ENCODE results near the gene DOK7. TPM values are rescaled to one million over a fixed set of nuclear protein-coding genes. Genes with fewer than 3 reads are reported as not detected.

The DOK7 gene
- total RNA-seq, 1 experiment from 2014 or later: not detected

DNA sequence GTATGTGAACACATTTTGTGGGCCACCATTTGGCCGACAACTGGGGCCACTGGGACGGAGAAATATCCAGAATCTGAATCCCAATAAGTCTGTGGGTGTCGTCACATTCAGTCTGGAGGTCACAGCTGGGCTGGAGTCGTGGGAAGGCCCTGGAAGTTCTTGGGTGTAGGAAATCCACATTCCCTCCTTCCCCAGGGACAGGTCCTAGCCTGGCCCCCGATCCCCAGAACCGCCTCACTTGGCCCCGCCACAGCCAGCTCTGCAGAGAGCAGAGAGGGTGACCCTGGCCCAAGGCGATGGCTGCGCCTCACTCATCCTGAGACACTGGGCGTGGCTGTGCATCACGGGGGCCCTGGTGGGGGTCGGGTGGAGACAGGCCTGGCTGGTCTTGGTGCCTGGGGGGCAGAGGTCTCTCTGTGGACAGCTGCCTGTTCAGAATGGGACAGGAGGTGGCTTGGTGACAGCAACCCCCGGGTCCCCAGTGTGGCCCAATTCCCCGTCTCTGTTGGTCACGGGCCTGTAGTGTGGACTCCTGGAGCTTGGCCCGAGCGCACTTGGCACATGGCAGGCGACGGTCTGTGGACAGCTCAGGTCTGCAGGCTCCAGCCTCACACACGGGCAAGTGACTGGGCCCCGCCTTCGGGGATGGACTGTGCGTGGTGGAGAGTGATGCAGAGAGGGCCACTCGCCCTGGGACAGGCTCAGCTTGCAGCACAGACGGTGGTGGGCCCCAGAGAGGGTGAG lies 16.4 kb downstream of the DOK7 start:
- Histone ChIP-seq H3K9me3 (ENCODE audit: low read depth, low read length, poor library complexity, severe bottlenecking) (no peaks in the 10 kb centered on the region), H3K4me1 (ENCODE audit: insufficient read depth, low read length, poor library complexity, severe bottlenecking) (no peaks in the 10 kb centered on the region), H3K4me3 (ENCODE audit: low read depth, low read length, poor library complexity, severe bottlenecking) (no peak overlapping the region), H3K36me3 (ENCODE audit: insufficient read depth, low read length, poor library complexity, severe bottlenecking) (no peaks in the 10 kb centered on the region), H3K27ac (ENCODE audit: low read depth, low read length, poor library complexity, severe bottlenecking) (no peak overlapping the region), H3K27me3 (replicated peaks; ENCODE audit: insufficient read depth, low read depth, low read length, poor library complexity) (peaks cover 16% of the 10 kb centered on the region)
- no peak for TF ChIP-seq CTCF (conservative IDR thresholded peaks at IDR 0.05; ENCODE audit: low read depth, low read length)
- no peak for TF ChIP-seq EZH2 (IDR thresholded peaks at IDR 0.05; ENCODE audit: borderline replicate concordance, low read depth, low read length, poor library complexity, severe bottlenecking)
- CTCF ChIA-PET: interaction anchor here (1.2 kb wide), 1 partner anchor 136 kb away, joined by 3 read pairs; no protein-coding TSS in a partner anchor
- intact Hi-C loops (cut with micrococcal nuclease; ENCODE audit: unreplicated experiment): loop anchor here (1.0 to 5.0 kb wide), 2 partner anchors 133 to 372 kb away; no protein-coding TSS in a partner anchor
- BruUV-seq (replicated peaks): no TSS peak
- DNase-seq (ENCODE audit: low spot score): no peak
- POLR2A ChIA-PET (ENCODE audit: low non-redundant PET): no interaction called here

- Histone ChIP-seq H3K27me3 (replicated peaks; ENCODE audit: insufficient read depth, low read depth, low read length, poor library complexity) (peaks cover 27% of the 10 kb centered on the region), H3K36me3 (ENCODE audit: insufficient read depth, low read length, poor library complexity, severe bottlenecking) (no peaks in the 10 kb centered on the region), H3K9me3 (ENCODE audit: low read depth, low read length, poor library complexity, severe bottlenecking) (no peaks in the 10 kb centered on the region), H3K4me1 (ENCODE audit: insufficient read depth, low read length, poor library complexity, severe bottlenecking) (no peaks in the 10 kb centered on the region), H3K27ac (ENCODE audit: low read depth, low read length, poor library complexity, severe bottlenecking) (no peak overlapping the region), H3K4me3 (ENCODE audit: low read depth, low read length, poor library complexity, severe bottlenecking) (no peak overlapping the region)
- DNase-seq (ENCODE audit: low spot score): peak; percentile 77
- ChIA-PET CTCF (interaction anchor here (0.8 to 2.2 kb wide), 10 partner anchors 34 to 462 kb away, joined by 3 to 10 read pairs (median 4); no protein-coding TSS in a partner anchor), POLR2A (ENCODE audit: low non-redundant PET) (no interaction called here)
- intact Hi-C loops (cut with micrococcal nuclease; ENCODE audit: unreplicated experiment): loop anchor here (1.0 to 5.0 kb wide), 2 partner anchors 134 to 373 kb away; no protein-coding TSS in a partner anchor
- no TSS peak for BruUV-seq (replicated peaks)
- TF ChIP-seq CTCF (conservative IDR thresholded peaks at IDR 0.05; ENCODE audit: low read depth, low read length) (peak; percentile 97), EZH2 (IDR thresholded peaks at IDR 0.05; ENCODE audit: borderline replicate concordance, low read depth, low read length, poor library complexity, severe bottlenecking) (no peak)
Measured at GRCh38 chr4:3480528-3481112, 17.5 kb downstream of the DOK7 start.

- Histone ChIP-seq H3K36me3 (ENCODE audit: insufficient read depth, low read length, poor library complexity, severe bottlenecking) (no peaks in the 10 kb centered on the region), H3K9me3 (ENCODE audit: low read depth, low read length, poor library complexity, severe bottlenecking) (no peaks in the 10 kb centered on the region), H3K4me3 (ENCODE audit: low read depth, low read length, poor library complexity, severe bottlenecking) (no peak overlapping the region), H3K4me1 (ENCODE audit: insufficient read depth, low read length, poor library complexity, severe bottlenecking) (no peaks in the 10 kb centered on the region), H3K27me3 (replicated peaks; ENCODE audit: insufficient read depth, low read depth, low read length, poor library complexity) (peaks cover 28% of the 10 kb centered on the region), H3K27ac (ENCODE audit: low read depth, low read length, poor library complexity, severe bottlenecking) (no peak overlapping the region)
- no peak for TF ChIP-seq CTCF (conservative IDR thresholded peaks at IDR 0.05; ENCODE audit: low read depth, low read length)
- TF ChIP-seq EZH2 (IDR thresholded peaks at IDR 0.05; ENCODE audit: borderline replicate concordance, low read depth, low read length, poor library complexity, severe bottlenecking): no peak
- no peak for DNase-seq (ENCODE audit: low spot score)
- intact Hi-C loops (cut with micrococcal nuclease; ENCODE audit: unreplicated experiment): loop anchor here (5.0 kb wide), 1 partner anchor 374 kb away; no protein-coding TSS in a partner anchor
- no TSS peak for BruUV-seq (replicated peaks)
- ChIA-PET CTCF (interaction anchor here (0.8 to 2.2 kb wide), 10 partner anchors 34 to 461 kb away, joined by 3 to 10 read pairs (median 4); no protein-coding TSS in a partner anchor), POLR2A (ENCODE audit: low non-redundant PET) (no interaction called here)
Measured at GRCh38 chr4:3481113-3481531, 18.0 kb downstream of the DOK7 start.

Data from A673 (cell line).